AG10803 (cell line): ENCODE measurements around the gene IL18R1.

ENCODE experiments used
- DNase-seq: peaks from one replicate; pipeline ENCODE4 v3.0.0; 2010; ENCODE audit warnings: low read depth
- H3K4me3 ChIP-seq: 2 replicates; pipeline ENCODE4 v1.5.1; 2011; ENCODE audit warnings: mild to moderate bottlenecking, low read length, control low read depth
- CTCF ChIP-seq: conservative IDR thresholded peaks from 2 replicates; pipeline ENCODE4 v1.5.1; 2011; ENCODE audit warnings: mild to moderate bottlenecking, low read length, control low read depth, inconsistent platforms

Gene IL18R1

GRCh38 chr2:102401865-102402264, 46.3 kb downstream of the IL18R1 start:
- no peak for DNase-seq
- no peak overlapping the region for H3K4me3 ChIP-seq
- TF ChIP-seq CTCF: no peak

GRCh38 chr2:102410952-102411351, 55.4 kb downstream of the IL18R1 start:
- H3K4me3 ChIP-seq: no peak overlapping the region
- DNase-seq: no peak
- no peak for TF ChIP-seq CTCF

- no peak for DNase-seq
- TF ChIP-seq CTCF: no peak
- no peak overlapping the region for H3K4me3 ChIP-seq
Observed at GRCh38 chr2:102412199-102412598, 56.6 kb downstream of the IL18R1 start.

- H3K4me3 ChIP-seq: no peak overlapping the region
Observed at GRCh38 chr2:102417946-102418345, 62.4 kb downstream of the IL18R1 start.

GRCh38 chr2:102418421-102418961, 62.9 kb downstream of the IL18R1 start:
- H3K4me3 ChIP-seq: no peak overlapping the region
- no peak for DNase-seq
- no peak for TF ChIP-seq CTCF

More at GRCh38 chr2:102417946-102418345, 62.4 kb downstream of the IL18R1 start:
- DNase-seq: no peak
- no peak for TF ChIP-seq CTCF

GRCh38 chr2:102420290-102420689, 64.7 kb downstream of the IL18R1 start:
- no peak overlapping the region for H3K4me3 ChIP-seq
- no peak for DNase-seq
- TF ChIP-seq CTCF: no peak

- no peak overlapping the region for H3K4me3 ChIP-seq
- no peak for TF ChIP-seq CTCF
- no peak for DNase-seq
Observed at GRCh38 chr2:102421890-102422759, 66.5 kb downstream of the IL18R1 start.
